IPS DF 19.7 (cell line): ENCODE measurements around the gene B3GALT6.
A peak's percentile ranks its signal among the peaks of the same experiment; 100 is the strongest.

Source experiments
- DNase-seq: peaks from one replicate; pipeline ENCODE4 v3.0.0-alpha.2; 2013; ENCODE audit warnings: low read depth, low spot score

The B3GALT6 gene

GRCh38 chr1:1231400-1232207 lies 433 bp upstream of the B3GALT6 start, which contains the start of gene SDF4:
Gene SDF4, minus strand, starts transcription at chr1:1232001. Its CDS starts 3,229 bp downstream, at chr1:1228772.
- peak; percentile 75 for DNase-seq

GRCh38 chr1:1232796-1233566 lies 944 bp downstream of the B3GALT6 start:
- no peak for DNase-seq

- no peak for DNase-seq
Observed at GRCh38 chr1:1233567-1233892, 1.5 kb downstream of the B3GALT6 start.

GRCh38 chr1:1234180-1234808 lies 2.3 kb downstream of the B3GALT6 start:
- no peak for DNase-seq

- no peak for DNase-seq
Observed at GRCh38 chr1:1235016-1235744, 3.1 kb downstream of the B3GALT6 start.

GRCh38 chr1:1236176-1236763 lies 4.2 kb downstream of the B3GALT6 start:
- no peak for DNase-seq

- DNase-seq: no peak
Observed at GRCh38 chr1:1236945-1237873, 5.2 kb downstream of the B3GALT6 start.

GRCh38 chr1:1237874-1238701 lies 6.1 kb downstream of the B3GALT6 start:
- DNase-seq: no peak

GRCh38 chr1:1238702-1239178 lies 6.7 kb downstream of the B3GALT6 start:
- DNase-seq: no peak

- no peak for DNase-seq
Observed at GRCh38 chr1:1239227-1239613, 7.2 kb downstream of the B3GALT6 start.

- DNase-seq: no peak
Observed at GRCh38 chr1:1239614-1240347, 7.7 kb downstream of the B3GALT6 start.

GRCh38 chr1:1240348-1240732 lies 8.3 kb downstream of the B3GALT6 start:
- no peak for DNase-seq

- DNase-seq: no peak
Observed at GRCh38 chr1:1240822-1241587, 9.0 kb downstream of the B3GALT6 start.

- DNase-seq: no peak
Observed at GRCh38 chr1:1241588-1242219, 9.7 kb downstream of the B3GALT6 start.

- no peak for DNase-seq
Observed at GRCh38 chr1:1242461-1243265, 10.6 kb downstream of the B3GALT6 start.

- no peak for DNase-seq
Observed at GRCh38 chr1:1243266-1243660, 11.2 kb downstream of the B3GALT6 start.

GRCh38 chr1:1243807-1244191 lies 11.8 kb downstream of the B3GALT6 start:
- DNase-seq: no peak
